Measurements from ENCODE around the gene ZNF367.

The ZNF367 gene

GRCh38 chr9:96395964-96396363, 22.2 kb downstream of the ZNF367 start:
- DNase-seq (no peak), ATAC-seq (no peak)
- H3K4me1 Mint-ChIP-seq: peaks cover 29% of the 10 kb centered on the region
- H3K9me3 Mint-ChIP-seq: no peaks in the 10 kb centered on the region
- H3K4me3 Mint-ChIP-seq: no peak overlapping the region
- H3K27ac Mint-ChIP-seq: no peak overlapping the region
- no peaks in the 10 kb centered on the region for H3K27me3 Mint-ChIP-seq
- H3K36me3 Mint-ChIP-seq (ENCODE audit: low read depth): peaks cover 52% of the 10 kb centered on the region

- Mint-ChIP-seq H3K27ac (no peak overlapping the region), H3K27me3 (no peaks in the 10 kb centered on the region), H3K36me3 (ENCODE audit: low read depth) (peaks cover 56% of the 10 kb centered on the region), H3K4me1 (peaks cover 19% of the 10 kb centered on the region), H3K9me3 (no peaks in the 10 kb centered on the region), H3K4me3 (no peak overlapping the region)
- DNase-seq: no peak
- no peak for ATAC-seq
Measured at GRCh38 chr9:96394832-96395496, 23.2 kb downstream of the ZNF367 start.

GRCh38 chr9:96392263-96392662, 25.9 kb downstream of the ZNF367 start:
- peaks cover 52% of the 10 kb centered on the region for H3K36me3 Mint-ChIP-seq (ENCODE audit: low read depth)
- no peaks in the 10 kb centered on the region for H3K27me3 Mint-ChIP-seq

GRCh38 chr9:96391021-96391765, 27.0 kb downstream of the ZNF367 start:
- no peak overlapping the region for H3K27ac Mint-ChIP-seq
- H3K27me3 Mint-ChIP-seq: no peaks in the 10 kb centered on the region
- DNase-seq (no peak), ATAC-seq (no peak)
- no peaks in the 10 kb centered on the region for H3K9me3 Mint-ChIP-seq
- peaks cover 3% of the 10 kb centered on the region for H3K4me1 Mint-ChIP-seq
- H3K4me3 Mint-ChIP-seq: no peak overlapping the region
- H3K36me3 Mint-ChIP-seq (ENCODE audit: low read depth): peaks cover 54% of the 10 kb centered on the region

More at GRCh38 chr9:96392263-96392662, 25.9 kb downstream of the ZNF367 start:
- Mint-ChIP-seq H3K4me3 (no peak overlapping the region), H3K27ac (no peak overlapping the region), H3K9me3 (no peaks in the 10 kb centered on the region), H3K4me1 (peaks cover 3% of the 10 kb centered on the region)
- ATAC-seq (no peak), DNase-seq (no peak)

- Mint-ChIP-seq H3K27me3 (no peaks in the 10 kb centered on the region), H3K4me3 (no peak overlapping the region), H3K36me3 (ENCODE audit: low read depth) (peaks cover 55% of the 10 kb centered on the region), H3K9me3 (no peaks in the 10 kb centered on the region), H3K27ac (no peak overlapping the region), H3K4me1 (peaks cover 12% of the 10 kb centered on the region)
- no peak for DNase-seq
- ATAC-seq: no peak
Measured at GRCh38 chr9:96388144-96388543, 30.0 kb downstream of the ZNF367 start.

GRCh38 chr9:96386157-96386556, 32.0 kb downstream of the ZNF367 start:
- ATAC-seq (no peak), DNase-seq (no peak)
- no peak overlapping the region for H3K4me3 Mint-ChIP-seq
- H3K4me1 Mint-ChIP-seq: peaks cover 20% of the 10 kb centered on the region
- peaks cover 41% of the 10 kb centered on the region for H3K36me3 Mint-ChIP-seq (ENCODE audit: low read depth)
- H3K9me3 Mint-ChIP-seq: no peaks in the 10 kb centered on the region
- H3K27me3 Mint-ChIP-seq: no peaks in the 10 kb centered on the region
- no peak overlapping the region for H3K27ac Mint-ChIP-seq

- H3K27me3 Mint-ChIP-seq: no peaks in the 10 kb centered on the region
- H3K4me1 Mint-ChIP-seq: peaks cover 21% of the 10 kb centered on the region
- peaks cover 25% of the 10 kb centered on the region for H3K36me3 Mint-ChIP-seq (ENCODE audit: low read depth)
- ATAC-seq (peak; percentile 50), DNase-seq (peak; percentile 20)
- H3K4me3 Mint-ChIP-seq: peak within 1 kb of the TSS; percentile 77
- H3K9me3 Mint-ChIP-seq: no peaks in the 10 kb centered on the region
- H3K27ac Mint-ChIP-seq: peak within 1 kb of the TSS; percentile 79
Measured at GRCh38 chr9:96383165-96383942, 34.8 kb downstream of the ZNF367 start, which contains the start of gene SLC35D2. TSS of gene SLC35D2 (minus strand) at chr9:96383711. CDS start at chr9:96383634, 77 bp downstream.

- peaks cover 20% of the 10 kb centered on the region for H3K36me3 Mint-ChIP-seq (ENCODE audit: low read depth)
- H3K4me3 Mint-ChIP-seq: peak overlapping the region; percentile 65
- no peaks in the 10 kb centered on the region for H3K27me3 Mint-ChIP-seq
- DNase-seq (no peak), ATAC-seq (no peak)
- no peak overlapping the region for H3K27ac Mint-ChIP-seq
- H3K4me1 Mint-ChIP-seq: peaks cover 21% of the 10 kb centered on the region
- H3K9me3 Mint-ChIP-seq: no peaks in the 10 kb centered on the region
Measured at GRCh38 chr9:96382839-96383164, 35.4 kb downstream of the ZNF367 start.

- Mint-ChIP-seq H3K27ac (no peak overlapping the region), H3K4me1 (peaks cover 21% of the 10 kb centered on the region), H3K9me3 (no peaks in the 10 kb centered on the region), H3K36me3 (ENCODE audit: low read depth) (peaks cover 18% of the 10 kb centered on the region), H3K4me3 (no peak overlapping the region), H3K27me3 (no peaks in the 10 kb centered on the region)
- no peak for DNase-seq
- ATAC-seq: no peak
Measured at GRCh38 chr9:96382175-96382574, 36.0 kb downstream of the ZNF367 start.

GRCh38 chr9:96381696-96382095, 36.5 kb downstream of the ZNF367 start:
- no peaks in the 10 kb centered on the region for H3K9me3 Mint-ChIP-seq
- peaks cover 17% of the 10 kb centered on the region for H3K36me3 Mint-ChIP-seq (ENCODE audit: low read depth)
- H3K27me3 Mint-ChIP-seq: no peaks in the 10 kb centered on the region
- ATAC-seq: no peak
- no peak overlapping the region for H3K4me3 Mint-ChIP-seq
- H3K27ac Mint-ChIP-seq: no peak overlapping the region
- no peak for DNase-seq
- H3K4me1 Mint-ChIP-seq: peaks cover 21% of the 10 kb centered on the region

- DNase-seq (no peak), ATAC-seq (no peak)
- H3K36me3 Mint-ChIP-seq (ENCODE audit: low read depth): peaks cover 12% of the 10 kb centered on the region
- H3K9me3 Mint-ChIP-seq: no peaks in the 10 kb centered on the region
- H3K4me1 Mint-ChIP-seq: peaks cover 21% of the 10 kb centered on the region
- H3K4me3 Mint-ChIP-seq: no peak overlapping the region
- H3K27me3 Mint-ChIP-seq: no peaks in the 10 kb centered on the region
- no peak overlapping the region for H3K27ac Mint-ChIP-seq
Measured at GRCh38 chr9:96381125-96381524, 37.0 kb downstream of the ZNF367 start.

GRCh38 chr9:96379461-96379860, 38.7 kb downstream of the ZNF367 start:
- ATAC-seq: no peak
- H3K4me1 Mint-ChIP-seq: peaks cover 20% of the 10 kb centered on the region

GRCh38 chr9:96378187-96378586, 40.0 kb downstream of the ZNF367 start:
- Mint-ChIP-seq H3K36me3 (ENCODE audit: low read depth) (no peaks in the 10 kb centered on the region), H3K4me1 (peaks cover 12% of the 10 kb centered on the region), H3K27ac (no peak overlapping the region), H3K27me3 (no peaks in the 10 kb centered on the region), H3K4me3 (no peak overlapping the region), H3K9me3 (no peaks in the 10 kb centered on the region)
- no peak for ATAC-seq
- DNase-seq: no peak

More at GRCh38 chr9:96379461-96379860, 38.7 kb downstream of the ZNF367 start:
- Mint-ChIP-seq H3K27me3 (no peaks in the 10 kb centered on the region), H3K9me3 (no peaks in the 10 kb centered on the region), H3K27ac (no peak overlapping the region), H3K36me3 (ENCODE audit: low read depth) (peaks cover 7% of the 10 kb centered on the region), H3K4me3 (no peak overlapping the region)
- no peak for DNase-seq

GRCh38 chr9:96376891-96377874, 41.0 kb downstream of the ZNF367 start:
- no peaks in the 10 kb centered on the region for H3K9me3 Mint-ChIP-seq
- H3K36me3 Mint-ChIP-seq (ENCODE audit: low read depth): no peaks in the 10 kb centered on the region
- H3K4me3 Mint-ChIP-seq: no peak overlapping the region
- no peaks in the 10 kb centered on the region for H3K27me3 Mint-ChIP-seq
- no peak overlapping the region for H3K27ac Mint-ChIP-seq
- peaks cover 6% of the 10 kb centered on the region for H3K4me1 Mint-ChIP-seq
- DNase-seq (no peak), ATAC-seq (no peak)
